ENCODE results near the gene CTNNBIP1. TPM values are rescaled to one million over a fixed set of nuclear protein-coding genes. Genes with fewer than 3 reads are reported as not detected.

CTNNBIP1 gene
- total and polyA plus RNA-seq, 4 donors: 6.7 to 10.6 (median 9.6) TPM

Other genes starting within 250 kb of the CTNNBIP1 start
- 10 to 100 TPM in 1 of 2 donors, 1 to 10 TPM in 1; 8.0 to 13.4 TPM for gene CLSTN1, start 86.3 kb downstream of the CTNNBIP1 start, total RNA-seq
- 1 to 10 TPM; 3.1 to 9.6 TPM for gene CLSTN1, start 86.3 kb downstream of the CTNNBIP1 start, polyA plus RNA-seq
- 10 to 100 TPM; 14.1 to 22.6 TPM for gene LZIC, start 33.1 kb upstream of the CTNNBIP1 start, total RNA-seq
- gene LZIC, start 33.1 kb upstream of the CTNNBIP1 start, polyA plus RNA-seq: 10 to 100 TPM; 10.8 to 13.5 TPM
- 1 to 10 TPM; 5.6 to 7.4 TPM for gene NMNAT1, start 33.2 kb upstream of the CTNNBIP1 start, total RNA-seq
- 1 to 10 TPM; 5.2 to 5.6 TPM for gene NMNAT1, start 33.2 kb upstream of the CTNNBIP1 start, polyA plus RNA-seq
- 1 to 10 TPM; 1.2 to 2.2 TPM for gene RBP7, start 87.0 kb upstream of the CTNNBIP1 start, total RNA-seq
- gene RBP7, start 87.0 kb upstream of the CTNNBIP1 start, polyA plus RNA-seq: 10 to 100 TPM in 1 of 2 donors, 1 to 10 TPM in 1; 7.5 to 11.8 TPM
- gene UBE4B, start 122.7 kb upstream of the CTNNBIP1 start, total RNA-seq: 10 to 100 TPM; 21.1 to 25.5 TPM
- 10 to 100 TPM in 1 of 2 donors, 1 to 10 TPM in 1; 7.5 to 12.0 TPM for gene UBE4B, start 122.7 kb upstream of the CTNNBIP1 start, polyA plus RNA-seq

All from liver (tissue), 4 donors.